Calu3 (cell line): ENCODE data around the gene UNC119B. TPM values are rescaled to one million over a fixed set of nuclear protein-coding genes. Genes with fewer than 3 reads are reported as not detected.
"Not testable (repeated sequence)": the region's sequence is repeated elsewhere in the genome, so short reads cannot be mapped to it uniquely, and the experiment has no call there.

Experiments used
- BruUV-seq: library from RNA; stranded (reverse); fragments of 400-500 nt; replicated peaks from 2 replicates; lab custom pipeline; 2021; lab: Mats Ljungman, UMichigan
- CTCF ChIA-PET: fragments of 300-600 bp; sonication (Branson Sonifier 250); formaldehyde crosslinking; loops from one replicate; lab custom pipeline; 2022; ENCODE audit warnings: antibody characterized with exemption; lab: Charles Lee
- DNase-seq: peaks from one replicate; pipeline ENCODE4 v3.0.0; 2022
- H3K27ac Mint-ChIP-seq: one replicate; pipeline ENCODE4 v1.8.0; 2022; ENCODE audit warnings: mixed read lengths; ENCODE audit not compliant: unreplicated experiment
- H3K27me3 Mint-ChIP-seq: one replicate; pipeline ENCODE4 v1.8.0; 2022; ENCODE audit warnings: mixed read lengths; ENCODE audit not compliant: unreplicated experiment
- H3K36me3 Mint-ChIP-seq: one replicate; pipeline ENCODE4 v1.8.0; 2022; ENCODE audit warnings: mild to moderate bottlenecking, moderate library complexity, mixed read lengths; ENCODE audit not compliant: insufficient read depth, unreplicated experiment
- H3K4me1 Mint-ChIP-seq: one replicate; pipeline ENCODE4 v1.8.0; 2022; ENCODE audit warnings: mild to moderate bottlenecking, low read depth, mixed read lengths; ENCODE audit not compliant: unreplicated experiment
- H3K4me3 Mint-ChIP-seq: one replicate; pipeline ENCODE4 v1.8.0; 2022; ENCODE audit warnings: mild to moderate bottlenecking, low read depth, moderate library complexity, mixed read lengths; ENCODE audit not compliant: unreplicated experiment
- H3K9me3 Mint-ChIP-seq: one replicate; pipeline ENCODE4 v1.8.0; 2022; ENCODE audit warnings: low read depth, mixed read lengths; ENCODE audit not compliant: unreplicated experiment
- CTCF ChIP-seq: fragments of 200-600 bp; IDR thresholded peaks from one replicate; pipeline ENCODE4 v1.8.0; 2022; ENCODE audit warnings: antibody characterized with exemption; ENCODE audit not compliant: unreplicated experiment
- intact Hi-C: fragments of 100-400 bp; cut with micrococcal nuclease; formaldehyde crosslinking; loops from one replicate; pipeline ENCODE4 v1.10.0; 2022; ENCODE audit not compliant: unreplicated experiment
- total RNA-seq: library from RNA; stranded (reverse); gene quantifications from 2 replicates; pipeline ENCODE4 v1.2.3, GENCODE V29; 2022

Gene UNC119B
- total RNA-seq, 1 experiment from 2014 or later, result 33.5 TPM

DNA sequence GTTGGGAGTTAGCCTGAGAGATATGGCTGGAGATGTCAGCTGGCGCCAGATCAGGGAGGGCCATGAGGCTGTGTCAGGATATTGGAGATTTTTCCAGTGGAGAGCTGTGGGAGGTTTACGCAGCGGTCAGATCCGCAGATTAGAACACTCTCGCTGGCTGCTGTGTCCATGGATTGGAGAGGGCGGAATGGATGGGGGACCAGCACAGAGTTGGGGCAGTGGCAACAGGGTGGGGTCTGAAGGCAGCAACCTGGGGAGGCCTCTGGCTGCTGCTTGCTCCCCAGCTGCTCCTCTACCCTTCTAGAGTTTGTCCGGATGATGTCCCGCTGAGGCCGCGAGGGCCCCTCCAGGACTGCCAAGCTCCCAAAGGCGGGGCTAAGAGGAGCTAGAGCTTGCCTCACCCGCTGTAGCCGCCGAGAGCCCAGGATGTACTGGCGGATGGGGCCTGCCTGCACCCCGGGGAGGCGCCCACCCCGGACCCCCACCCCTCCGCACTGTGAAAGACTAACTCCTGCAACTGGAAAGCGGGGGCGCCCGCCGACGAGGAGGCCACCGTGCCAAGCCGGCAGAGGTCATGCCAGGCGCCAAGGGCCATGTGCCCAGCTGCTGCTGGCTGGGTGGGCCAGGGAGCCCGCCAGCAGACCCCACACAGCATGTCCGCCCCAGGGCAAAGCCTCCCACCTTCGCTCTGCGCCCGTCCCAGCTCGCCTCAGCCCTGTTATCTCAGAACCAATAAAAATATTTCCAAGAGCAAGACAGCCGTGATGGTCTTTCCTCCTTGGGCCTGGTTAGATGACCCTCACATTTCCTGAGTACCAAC, 43.5 kb upstream of the UNC119B start:
- no peaks in the 10 kb centered on the region for H3K9me3 Mint-ChIP-seq
- H3K36me3 Mint-ChIP-seq, result no peaks in the 10 kb centered on the region
- no peak for TF ChIP-seq CTCF
- H3K4me3 Mint-ChIP-seq, result no peak overlapping the region
- peaks cover 4% of the 10 kb centered on the region for H3K27me3 Mint-ChIP-seq
- intact Hi-C loops, result no loop called here
- H3K27ac Mint-ChIP-seq, result no peak overlapping the region
- CTCF ChIA-PET, result interaction anchor here (1.1 to 1.5 kb wide), 2 partner anchors 17 to 18 kb away, joined by 4 read pairs; no protein-coding TSS in a partner anchor
- DNase-seq, result no peak
- BruUV-seq, result no TSS peak
- no peaks in the 10 kb centered on the region for H3K4me1 Mint-ChIP-seq

GRCh38 chr12:120668091-120668867, 42.0 kb upstream of the UNC119B start:
- no peaks in the 10 kb centered on the region for H3K9me3 Mint-ChIP-seq
- no peak overlapping the region for H3K4me3 Mint-ChIP-seq
- H3K27ac Mint-ChIP-seq, result no peak overlapping the region
- TF ChIP-seq CTCF, result no peak
- intact Hi-C loops, result no loop called here
- CTCF ChIA-PET, result interaction anchor here (0.7 to 1.5 kb wide), 2 partner anchors 19 to 86 kb away, joined by 3 to 4 read pairs; partner anchors contain the start of gene POP5
- peaks cover 8% of the 10 kb centered on the region for H3K27me3 Mint-ChIP-seq
- H3K36me3 Mint-ChIP-seq, result no peaks in the 10 kb centered on the region
- BruUV-seq, result no TSS peak
- no peaks in the 10 kb centered on the region for H3K4me1 Mint-ChIP-seq
- DNase-seq, result no peak

GRCh38 chr12:120668868-120669840, 41.1 kb upstream of the UNC119B start:
- H3K9me3 Mint-ChIP-seq, result no peaks in the 10 kb centered on the region
- no peak overlapping the region for H3K27ac Mint-ChIP-seq
- H3K4me3 Mint-ChIP-seq, result no peak overlapping the region
- CTCF ChIA-PET, result interaction anchor here (1.5 to 2.7 kb wide), 2 partner anchors 10 to 20 kb away, joined by 3 to 8 read pairs; no protein-coding TSS in a partner anchor
- intact Hi-C loops, result no loop called here
- no peaks in the 10 kb centered on the region for H3K4me1 Mint-ChIP-seq
- no peak for TF ChIP-seq CTCF
- DNase-seq, result peak; percentile 40
- H3K27me3 Mint-ChIP-seq, result peaks cover 8% of the 10 kb centered on the region
- no TSS peak for BruUV-seq
- H3K36me3 Mint-ChIP-seq, result no peaks in the 10 kb centered on the region

DNA sequence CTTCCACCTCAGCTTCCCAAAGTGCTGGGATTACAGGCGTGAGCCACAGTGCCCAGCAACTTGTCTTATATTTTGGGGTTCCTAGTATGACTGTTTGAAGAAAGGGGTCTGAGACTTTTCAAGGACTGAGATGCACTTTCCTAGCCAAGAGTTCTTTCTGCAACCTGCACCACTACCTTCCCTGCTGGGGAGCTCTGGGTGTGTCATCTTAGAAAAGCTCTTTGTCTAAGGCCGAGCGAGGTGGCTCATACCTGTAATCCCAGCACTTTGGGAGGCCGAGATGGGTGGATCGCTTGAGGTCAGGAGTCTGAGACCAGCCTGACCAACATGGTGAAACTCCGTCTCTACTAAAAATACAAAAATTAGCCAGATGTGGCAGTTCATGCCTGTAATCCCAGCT, 40.0 kb upstream of the UNC119B start:
- BruUV-seq, H3K4me3 Mint-ChIP-seq, H3K27me3 Mint-ChIP-seq, H3K9me3 Mint-ChIP-seq, DNase-seq, intact Hi-C loops, H3K36me3 Mint-ChIP-seq, H3K4me1 Mint-ChIP-seq, H3K27ac Mint-ChIP-seq: not testable (repeated sequence)
- CTCF ChIA-PET, result interaction anchor here (1.5 to 2.7 kb wide), 2 partner anchors 11 to 21 kb away, joined by 3 to 8 read pairs; no protein-coding TSS in a partner anchor
